CD4-positive, alpha-beta T cell treated with Interleukin-12 subunit alpha and Interleukin-12 subunit beta, for 1 hour (primary cell): Measurements from ENCODE around the gene SNAP25.

Experiments used
- DNase-seq: peaks from one replicate; pipeline ENCODE4 v3.0.0-alpha.2; 2020

SNAP25 gene

GRCh38 chr20:10264166-10264558 is 45.5 kb downstream of the SNAP25 start:
- DNase-seq, result no peak

- no peak for DNase-seq
These were observed 50.0 kb downstream of the SNAP25 start for GRCh38 chr20:10268636-10269035.

- no peak for DNase-seq
These were observed 52.0 kb downstream of the SNAP25 start for GRCh38 chr20:10270630-10271029.

GRCh38 chr20:10271494-10272219 is 53.0 kb downstream of the SNAP25 start:
- no peak for DNase-seq

- DNase-seq, result no peak
These were observed 58.4 kb downstream of the SNAP25 start for GRCh38 chr20:10276878-10277580.

GRCh38 chr20:10277616-10278015 is 59.0 kb downstream of the SNAP25 start:
- DNase-seq, result no peak

GRCh38 chr20:10278412-10278811 is 59.8 kb downstream of the SNAP25 start:
- DNase-seq, result no peak

GRCh38 chr20:10280018-10280908 is 61.6 kb downstream of the SNAP25 start:
- no peak for DNase-seq

GRCh38 chr20:10281911-10282310 is 63.3 kb downstream of the SNAP25 start:
- DNase-seq, result no peak

- no peak for DNase-seq
These were observed 64.4 kb downstream of the SNAP25 start for GRCh38 chr20:10282979-10283456.

- DNase-seq, result no peak
These were observed 67.7 kb downstream of the SNAP25 start for GRCh38 chr20:10286356-10286755.

GRCh38 chr20:10288421-10288820 is 69.8 kb downstream of the SNAP25 start:
- DNase-seq, result no peak

GRCh38 chr20:10288954-10289646 is 70.5 kb downstream of the SNAP25 start:
- no peak for DNase-seq

- DNase-seq, result no peak
These were observed 73.1 kb downstream of the SNAP25 start for GRCh38 chr20:10291568-10292248.

GRCh38 chr20:10297223-10297622 is 78.6 kb downstream of the SNAP25 start:
- no peak for DNase-seq

GRCh38 chr20:10297684-10298240 is 79.1 kb downstream of the SNAP25 start:
- DNase-seq, result no peak

GRCh38 chr20:10300582-10301446 is 82.2 kb downstream of the SNAP25 start:
- DNase-seq, result no peak

- DNase-seq, result no peak
These were observed 85.2 kb downstream of the SNAP25 start for GRCh38 chr20:10303852-10304251.

- no peak for DNase-seq
These were observed 85.9 kb downstream of the SNAP25 start for GRCh38 chr20:10304471-10305046.
